Tracheal epithelial cell (primary cell): ENCODE results near the gene ADCY9. TPM values are rescaled to one million over a fixed set of nuclear protein-coding genes. Genes with fewer than 3 reads are reported as not detected.

Experiments
- total RNA-seq: library from RNA; depleted of rRNA; stranded (reverse); fragments of >200 nt; gene quantifications from 2 replicates; pipeline ENCODE4 v1.2.1, GENCODE V29; 2014

ADCY9 gene
- 8.2 and 20.2 TPM in 2 replicates for total RNA-seq

DNA sequence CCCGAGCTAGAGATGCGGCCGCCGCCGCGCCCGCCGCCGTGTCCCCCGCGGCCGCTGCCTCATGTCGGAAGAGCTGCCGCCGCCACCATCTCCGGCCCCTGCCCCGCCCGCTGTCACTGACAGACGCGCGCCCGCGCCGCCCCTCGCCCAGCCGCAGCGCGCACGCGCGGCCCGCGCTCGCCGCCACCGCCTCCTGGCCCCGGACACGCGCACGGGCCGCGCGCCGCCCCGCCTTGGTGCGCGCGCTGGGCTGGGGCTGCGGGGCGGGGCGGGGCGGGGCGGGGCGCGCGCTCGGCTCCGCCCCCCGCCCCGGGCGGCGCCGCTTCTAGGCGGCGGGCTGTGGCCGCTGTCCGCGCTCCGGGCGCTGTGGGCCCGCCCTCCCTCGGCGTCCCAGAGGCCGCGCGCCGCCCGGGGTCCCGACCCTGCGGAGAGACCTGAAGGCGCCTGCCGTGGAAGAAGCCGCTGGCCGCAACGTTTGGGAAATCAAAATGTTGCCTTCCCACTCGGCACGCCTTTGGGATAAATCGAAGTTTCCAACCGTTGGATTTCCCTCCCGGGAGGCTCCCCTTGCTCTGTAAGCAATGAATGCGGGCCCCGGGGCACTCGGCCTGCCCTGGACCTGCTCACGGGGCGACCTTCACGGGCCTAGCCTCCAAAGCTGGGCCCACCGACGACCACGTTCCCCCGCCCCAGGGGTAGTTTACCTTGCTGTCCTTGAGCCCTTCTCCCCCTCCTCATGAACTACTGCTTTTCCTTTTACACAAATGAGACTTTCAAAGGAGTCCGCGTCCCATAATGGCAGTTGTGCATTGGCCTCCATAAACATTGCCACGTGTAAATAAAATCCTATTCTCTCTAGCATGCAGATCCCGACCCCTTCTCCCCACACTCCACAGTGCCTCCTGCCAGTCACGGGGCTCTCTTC, at the start of gene ADCY9:
Gene ADCY9, minus strand, starts transcription at position 118 of the 925 bp plus-strand sequence. CDS start 1,000 bp downstream, outside the sequence.

Other genes with a start within 250 kb of the ADCY9 start
- 8.9 and 13.2 TPM in 2 replicates for gene CREBBP, start 235.7 kb downstream of the ADCY9 start, total RNA-seq
- gene SRL, start 125.6 kb upstream of the ADCY9 start, total RNA-seq, result under 0.01 TPM in 1 of 2 replicates, not detected in the other
- 6.0 and 14.7 TPM in 2 replicates for gene TFAP4, start 156.6 kb upstream of the ADCY9 start, total RNA-seq
- 1.3 and 1.4 TPM in 2 replicates for gene GLIS2, start 199.6 kb upstream of the ADCY9 start, total RNA-seq
- 42.6 and 45.8 TPM in 2 replicates for gene PAM16, start 234.9 kb upstream of the ADCY9 start, total RNA-seq